ENCODE data around the gene QSOX1.

DNA sequence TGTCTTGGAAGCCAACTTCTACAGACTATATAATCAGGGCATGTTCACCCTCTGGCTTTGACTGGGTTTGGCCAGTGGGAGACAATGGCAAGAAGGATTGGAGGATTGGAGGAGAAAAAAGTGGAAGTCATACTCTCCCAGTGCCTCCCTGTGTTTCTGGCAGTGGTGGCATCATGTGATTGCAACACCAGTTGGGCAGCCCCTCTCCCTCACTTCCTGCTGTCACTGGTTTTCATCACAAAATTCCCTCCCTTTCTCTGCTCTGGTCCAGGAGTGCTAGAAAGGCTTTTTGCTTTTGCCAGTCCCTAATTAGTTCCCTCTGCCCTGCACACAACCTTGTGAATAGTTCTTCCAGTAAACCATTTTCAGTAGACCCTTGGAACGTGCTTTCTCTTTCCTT is 3.7 kb upstream of the QSOX1 start:
- TF ChIP-seq, protein P1, sequence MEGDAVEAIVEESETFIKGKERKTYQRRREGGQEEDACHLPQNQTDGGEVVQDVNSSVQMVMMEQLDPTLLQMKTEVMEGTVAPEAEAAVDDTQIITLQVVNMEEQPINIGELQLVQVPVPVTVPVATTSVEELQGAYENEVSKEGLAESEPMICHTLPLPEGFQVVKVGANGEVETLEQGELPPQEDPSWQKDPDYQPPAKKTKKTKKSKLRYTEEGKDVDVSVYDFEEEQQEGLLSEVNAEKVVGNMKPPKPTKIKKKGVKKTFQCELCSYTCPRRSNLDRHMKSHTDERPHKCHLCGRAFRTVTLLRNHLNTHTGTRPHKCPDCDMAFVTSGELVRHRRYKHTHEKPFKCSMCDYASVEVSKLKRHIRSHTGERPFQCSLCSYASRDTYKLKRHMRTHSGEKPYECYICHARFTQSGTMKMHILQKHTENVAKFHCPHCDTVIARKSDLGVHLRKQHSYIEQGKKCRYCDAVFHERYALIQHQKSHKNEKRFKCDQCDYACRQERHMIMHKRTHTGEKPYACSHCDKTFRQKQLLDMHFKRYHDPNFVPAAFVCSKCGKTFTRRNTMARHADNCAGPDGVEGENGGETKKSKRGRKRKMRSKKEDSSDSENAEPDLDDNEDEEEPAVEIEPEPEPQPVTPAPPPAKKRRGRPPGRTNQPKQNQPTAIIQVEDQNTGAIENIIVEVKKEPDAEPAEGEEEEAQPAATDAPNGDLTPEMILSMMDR (IDR thresholded peaks at IDR 0.05; ENCODE audit: insufficient read depth, low read depth, low read length), result no peak
- no peak for TF ChIP-seq EZH2 (IDR thresholded peaks at IDR 0.05; ENCODE audit: insufficient read depth, low read length)

Data from astrocyte (in vitro differentiated cells and primary cell).